Measurements from ENCODE around the gene TTR. TPM values are rescaled to one million over a fixed set of nuclear protein-coding genes. Genes with fewer than 3 reads are reported as not detected.
A peak's percentile ranks its signal among the peaks of the same experiment; 100 is the strongest.

Gene TTR
- total and polyA plus RNA-seq, 4 experiments from 2014 or later: not detected

DNA sequence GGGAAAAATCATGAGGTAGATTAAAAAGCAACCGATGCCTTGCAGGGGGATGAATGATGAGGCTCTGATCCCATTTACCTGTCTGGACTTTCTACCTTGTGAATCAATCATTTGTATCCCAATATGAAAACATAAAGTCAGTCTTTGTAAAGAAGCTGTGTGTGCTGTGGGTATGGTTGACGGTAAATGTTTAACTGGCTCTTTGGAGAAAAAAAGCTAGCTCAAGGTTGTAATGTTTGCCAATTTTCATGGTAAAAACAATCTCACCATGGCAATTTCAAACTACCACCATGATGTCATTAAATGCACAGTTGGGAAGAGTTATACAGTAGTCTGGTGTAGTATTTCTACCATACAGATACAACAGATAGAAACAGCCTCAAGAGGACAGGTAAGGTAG is 14.6 kb downstream of the TTR start:
- DNase-seq: no peak
- Mint-ChIP-seq H3K9me3 (no peaks in the 10 kb centered on the region), H3K4me1 (no peaks in the 10 kb centered on the region), H3K27me3 (peaks cover 8 to 9% of the 10 kb centered on the region in 2 donors), H3K27ac (no peak overlapping the region), H3K4me3 (no peak overlapping the region), H3K36me3 (no peaks in the 10 kb centered on the region)
- intact Hi-C loops (cut with micrococcal nuclease): no loop called here
- Histone ChIP-seq H3K27ac (ENCODE audit: low read depth, low read length) (no peak overlapping the region), H3K4me3 (ENCODE audit: low read length in 2 of 2) (no peak overlapping the region), H3K27me3 (ENCODE audit: insufficient read depth, low read length) (no peaks in the 10 kb centered on the region), H3K4me1 (ENCODE audit: insufficient read depth, low read length) (no peaks in the 10 kb centered on the region), H3K36me3 (ENCODE audit: insufficient read depth, low read length) (no peaks in the 10 kb centered on the region), H3K9me3 (ENCODE audit: control insufficient read depth in 1 of 2, low read length in 2 of 2) (no peaks in the 10 kb centered on the region)
- ChIA-PET CTCF (ENCODE audit: partially characterized antibody) (no interaction called here), POLR2A (ENCODE audit: partially characterized antibody) (no interaction called here)

DNA sequence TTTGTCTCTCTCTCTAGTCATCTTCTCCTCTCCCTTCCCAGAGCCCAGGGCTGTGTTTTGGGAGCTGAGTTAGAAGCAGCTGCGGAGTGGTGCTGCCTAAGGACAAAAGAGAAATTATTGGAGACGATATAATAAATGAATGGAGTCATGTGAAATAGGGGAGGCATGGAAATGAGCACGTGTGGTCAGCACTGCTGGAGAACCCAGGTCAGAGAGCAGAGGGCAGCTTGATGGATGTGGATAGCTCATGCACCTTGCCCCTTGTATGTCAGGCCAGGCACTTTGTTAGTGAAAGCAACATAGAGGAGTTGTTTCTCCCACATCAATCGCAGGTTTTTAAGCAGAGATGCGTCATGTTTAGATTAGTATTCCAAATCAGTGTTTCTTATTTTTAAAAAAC is 15.7 kb downstream of the TTR start:
- Mint-ChIP-seq H3K36me3 (no peaks in the 10 kb centered on the region), H3K4me1 (no peaks in the 10 kb centered on the region), H3K4me3 (no peak overlapping the region), H3K9me3 (no peaks in the 10 kb centered on the region), H3K27ac (no peak overlapping the region), H3K27me3 (peaks cover 7 to 8% of the 10 kb centered on the region in 2 donors)
- POLR2A ChIA-PET (ENCODE audit: partially characterized antibody): no interaction called here
- Histone ChIP-seq H3K27me3 (ENCODE audit: insufficient read depth, low read length) (no peaks in the 10 kb centered on the region), H3K36me3 (ENCODE audit: insufficient read depth, low read length) (no peaks in the 10 kb centered on the region), H3K27ac (ENCODE audit: low read depth, low read length) (no peak overlapping the region), H3K4me3 (ENCODE audit: low read length in 2 of 2) (no peak overlapping the region), H3K4me1 (ENCODE audit: insufficient read depth, low read length) (no peaks in the 10 kb centered on the region), H3K9me3 (ENCODE audit: control insufficient read depth in 1 of 2, low read length in 2 of 2) (no peaks in the 10 kb centered on the region)
- CTCF ChIA-PET (ENCODE audit: partially characterized antibody): no interaction called here
- intact Hi-C loops (cut with micrococcal nuclease): no loop called here
- DNase-seq: no peak

DNA sequence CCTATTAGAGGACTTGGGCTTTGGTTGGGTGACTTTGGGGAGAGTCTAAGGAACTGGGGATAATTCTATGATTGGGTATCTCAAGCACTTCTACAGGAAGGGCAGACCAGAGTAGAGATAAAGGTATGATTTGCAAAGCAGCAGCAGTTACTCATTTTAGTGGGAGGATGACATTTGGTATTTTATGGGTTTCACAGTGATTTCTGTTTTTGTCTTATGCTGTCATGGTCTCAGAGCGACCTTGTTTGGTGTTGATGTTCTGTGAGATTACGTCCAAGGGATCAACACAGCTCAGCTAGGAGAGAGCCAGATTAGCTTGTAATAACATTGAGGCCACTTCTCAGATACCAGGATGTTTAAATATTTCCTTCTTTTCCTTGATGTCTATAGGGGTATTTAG is 18.2 kb downstream of the TTR start:
- Histone ChIP-seq H3K27me3 (ENCODE audit: insufficient read depth, low read length) (no peaks in the 10 kb centered on the region), H3K4me1 (ENCODE audit: insufficient read depth, low read length) (no peaks in the 10 kb centered on the region), H3K27ac (ENCODE audit: low read depth, low read length) (no peak overlapping the region), H3K9me3 (ENCODE audit: control insufficient read depth in 1 of 2, low read length in 2 of 2) (no peaks in the 10 kb centered on the region), H3K4me3 (ENCODE audit: low read length in 2 of 2) (no peak overlapping the region), H3K36me3 (ENCODE audit: insufficient read depth, low read length) (no peaks in the 10 kb centered on the region)
- ChIA-PET POLR2A (ENCODE audit: partially characterized antibody) (no interaction called here), CTCF (ENCODE audit: partially characterized antibody) (interaction anchor here (1.4 kb wide), 1 partner anchor 10 kb away, joined by 3 read pairs; no protein-coding TSS in a partner anchor)
- H3K4me1 Mint-ChIP-seq: no peaks in the 10 kb centered on the region
- no peak for DNase-seq
- no peak overlapping the region for H3K27ac Mint-ChIP-seq
- H3K9me3 Mint-ChIP-seq: no peaks in the 10 kb centered on the region
- no peak overlapping the region for H3K4me3 Mint-ChIP-seq
- intact Hi-C loops (cut with micrococcal nuclease): no loop called here
- H3K36me3 Mint-ChIP-seq: no peaks in the 10 kb centered on the region
- H3K27me3 Mint-ChIP-seq: peaks cover 4 to 8% of the 10 kb centered on the region in 2 donors

DNA sequence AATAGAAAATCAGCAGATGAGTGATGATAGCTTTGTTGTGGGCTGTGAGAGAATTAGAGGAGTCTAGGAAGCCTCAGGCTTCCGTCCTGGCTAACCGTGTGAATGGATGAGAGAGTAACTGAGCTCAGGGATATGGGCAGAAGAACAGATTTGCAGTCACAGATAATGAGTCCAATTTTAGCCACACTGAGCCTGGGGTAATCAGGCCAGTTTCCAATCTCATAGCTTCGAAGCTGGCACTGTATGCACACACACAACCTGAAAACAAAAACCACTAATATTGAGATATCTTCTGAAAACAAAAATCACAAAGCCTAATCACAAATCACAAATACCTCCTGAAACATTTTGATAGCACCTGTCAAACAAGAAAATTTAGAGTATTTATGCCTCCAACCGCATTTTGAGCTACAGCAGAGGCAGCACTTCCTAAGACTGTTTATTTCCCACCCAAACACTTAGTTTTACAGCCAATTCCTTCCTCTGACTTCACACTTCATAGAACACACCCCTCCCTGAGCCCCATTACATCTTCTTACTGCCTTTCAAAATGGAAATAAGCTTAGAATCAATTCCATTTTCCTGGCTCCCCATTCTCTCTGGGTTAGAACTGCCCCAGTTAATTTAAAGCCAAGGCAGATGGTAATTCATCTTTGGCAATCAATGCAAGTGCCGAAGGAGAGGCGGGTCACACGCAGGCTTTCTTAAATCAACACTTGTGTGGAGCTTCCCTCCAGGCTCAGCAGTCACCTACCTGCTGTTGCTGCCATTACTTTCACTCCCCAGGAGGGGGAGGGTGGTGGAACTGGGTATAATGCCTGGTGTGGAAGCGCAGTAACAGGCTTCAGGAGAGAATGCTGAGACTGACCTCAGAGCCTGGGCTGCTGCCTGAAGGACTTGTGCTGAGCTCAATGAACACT is 18.9 kb downstream of the TTR start:
- Mint-ChIP-seq H3K4me1 (no peaks in the 10 kb centered on the region), H3K36me3 (no peaks in the 10 kb centered on the region), H3K9me3 (no peaks in the 10 kb centered on the region), H3K27me3 (peaks cover 4 to 8% of the 10 kb centered on the region in 2 donors), H3K4me3 (no peak overlapping the region), H3K27ac (peak overlapping the region in 1 of 7 donors; percentile 22)
- no peak overlapping the region for H3K4me3 ChIP-seq (ENCODE audit: low read length in 2 of 2)
- ChIA-PET CTCF (ENCODE audit: partially characterized antibody) (interaction anchor here (1.4 kb wide), 1 partner anchor 9 kb away, joined by 3 read pairs; no protein-coding TSS in a partner anchor), POLR2A (ENCODE audit: partially characterized antibody) (no interaction called here)
- no peaks in the 10 kb centered on the region for H3K4me1 ChIP-seq (ENCODE audit: insufficient read depth, low read length)
- DNase-seq: no peak
- intact Hi-C loops (cut with micrococcal nuclease): no loop called here
- no peaks in the 10 kb centered on the region for H3K27me3 ChIP-seq (ENCODE audit: insufficient read depth, low read length)
- no peaks in the 10 kb centered on the region for H3K9me3 ChIP-seq (ENCODE audit: control insufficient read depth in 1 of 2, low read length in 2 of 2)
- no peak overlapping the region for H3K27ac ChIP-seq (ENCODE audit: low read depth, low read length)
- no peaks in the 10 kb centered on the region for H3K36me3 ChIP-seq (ENCODE audit: insufficient read depth, low read length)

DNA sequence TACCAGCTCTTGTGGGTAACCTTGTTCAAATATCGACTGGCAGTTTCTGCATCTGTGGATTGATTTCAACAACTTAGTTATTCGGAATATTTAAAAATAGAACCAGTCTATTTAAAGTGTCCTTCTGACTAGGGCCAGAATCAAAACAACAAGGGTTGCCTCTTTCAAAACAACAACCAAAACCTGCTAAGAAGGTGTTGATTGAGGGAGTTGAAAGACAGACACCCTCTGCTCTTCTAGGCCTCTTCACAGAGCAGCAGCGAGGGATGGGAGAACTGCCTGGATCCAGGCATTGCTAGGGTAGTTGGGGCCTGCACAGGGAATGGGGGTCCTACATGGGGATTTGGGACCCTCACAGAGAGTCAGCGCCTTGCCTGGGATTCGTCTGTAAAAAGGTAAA is 19.8 kb downstream of the TTR start:
- no peak for DNase-seq
- Histone ChIP-seq H3K27me3 (ENCODE audit: insufficient read depth, low read length) (no peaks in the 10 kb centered on the region), H3K4me3 (ENCODE audit: low read length in 2 of 2) (no peak overlapping the region), H3K36me3 (ENCODE audit: insufficient read depth, low read length) (no peaks in the 10 kb centered on the region), H3K9me3 (ENCODE audit: control insufficient read depth in 1 of 2, low read length in 2 of 2) (no peaks in the 10 kb centered on the region), H3K27ac (ENCODE audit: low read depth, low read length) (no peak overlapping the region), H3K4me1 (ENCODE audit: insufficient read depth, low read length) (no peaks in the 10 kb centered on the region)
- H3K36me3 Mint-ChIP-seq: no peaks in the 10 kb centered on the region
- H3K9me3 Mint-ChIP-seq: no peaks in the 10 kb centered on the region
- H3K27ac Mint-ChIP-seq: no peak overlapping the region
- peaks cover 4 to 8% of the 10 kb centered on the region in 2 donors for H3K27me3 Mint-ChIP-seq
- POLR2A ChIA-PET (ENCODE audit: partially characterized antibody): no interaction called here
- H3K4me3 Mint-ChIP-seq: no peak overlapping the region
- CTCF ChIA-PET (ENCODE audit: partially characterized antibody): no interaction called here
- intact Hi-C loops (cut with micrococcal nuclease): no loop called here
- no peaks in the 10 kb centered on the region for H3K4me1 Mint-ChIP-seq

DNA sequence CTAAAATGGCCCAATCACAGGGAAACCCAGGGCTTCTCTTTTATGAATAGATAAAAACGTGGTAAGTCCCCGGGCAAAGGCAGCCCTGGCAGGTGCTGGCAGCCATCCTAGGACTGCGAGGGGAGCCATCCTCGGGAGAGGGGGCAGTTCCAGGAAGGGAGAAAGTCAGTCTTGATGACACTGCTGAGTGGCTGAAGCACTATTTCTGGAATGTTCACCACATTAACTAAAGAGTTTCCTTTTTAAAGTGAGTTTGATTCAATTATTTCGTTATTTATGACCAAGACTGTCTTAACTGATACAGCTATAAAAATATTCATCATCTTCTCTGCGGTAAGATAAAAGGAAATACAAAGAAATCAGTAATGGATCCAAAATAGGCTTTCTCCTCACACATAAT is 20.4 kb downstream of the TTR start:
- H3K4me1 ChIP-seq (ENCODE audit: insufficient read depth, low read length): no peaks in the 10 kb centered on the region
- ChIA-PET POLR2A (ENCODE audit: partially characterized antibody) (no interaction called here), CTCF (ENCODE audit: partially characterized antibody) (no interaction called here)
- H3K4me3 ChIP-seq (ENCODE audit: low read length in 2 of 2): no peak overlapping the region
- H3K27me3 Mint-ChIP-seq: peaks cover 6 to 8% of the 10 kb centered on the region in 2 donors
- H3K27me3 ChIP-seq (ENCODE audit: insufficient read depth, low read length): no peaks in the 10 kb centered on the region
- no peaks in the 10 kb centered on the region for H3K36me3 Mint-ChIP-seq
- no peaks in the 10 kb centered on the region for H3K9me3 Mint-ChIP-seq
- no peak overlapping the region for H3K27ac ChIP-seq (ENCODE audit: low read depth, low read length)
- intact Hi-C loops (cut with micrococcal nuclease): no loop called here
- DNase-seq: no peak
- H3K36me3 ChIP-seq (ENCODE audit: insufficient read depth, low read length): no peaks in the 10 kb centered on the region
- H3K4me1 Mint-ChIP-seq: no peaks in the 10 kb centered on the region
- H3K27ac Mint-ChIP-seq: no peak overlapping the region
- no peak overlapping the region for H3K4me3 Mint-ChIP-seq
- H3K9me3 ChIP-seq (ENCODE audit: control insufficient read depth in 1 of 2, low read length in 2 of 2): no peaks in the 10 kb centered on the region

DNA sequence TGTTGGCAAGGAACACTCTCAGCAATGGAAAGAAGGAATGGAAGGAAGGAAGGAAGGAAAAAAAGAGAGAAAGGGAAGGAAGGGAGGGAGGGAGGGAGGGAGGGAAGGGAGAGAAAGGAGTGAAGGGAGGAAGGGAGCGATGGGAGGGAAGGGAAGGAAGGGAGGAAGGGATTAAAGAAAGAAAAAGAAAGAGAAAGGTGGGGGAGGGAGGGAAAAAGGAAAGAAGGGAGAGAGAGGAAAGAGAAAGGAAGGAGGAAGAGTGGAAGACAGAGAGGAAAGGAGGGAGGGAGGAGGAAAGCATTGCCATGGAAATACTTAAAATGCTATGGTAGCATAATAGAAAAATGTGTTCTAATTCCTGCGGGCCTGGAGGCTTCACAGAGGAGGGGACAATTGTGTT is 22.4 kb downstream of the TTR start:
- Histone ChIP-seq H3K4me3 (ENCODE audit: low read length in 2 of 2) (no peak overlapping the region), H3K4me1 (ENCODE audit: insufficient read depth, low read length) (no peaks in the 10 kb centered on the region), H3K36me3 (ENCODE audit: insufficient read depth, low read length) (no peaks in the 10 kb centered on the region), H3K27ac (ENCODE audit: low read depth, low read length) (no peak overlapping the region), H3K9me3 (ENCODE audit: control insufficient read depth in 1 of 2, low read length in 2 of 2) (no peaks in the 10 kb centered on the region), H3K27me3 (ENCODE audit: insufficient read depth, low read length) (no peaks in the 10 kb centered on the region)
- H3K4me3 Mint-ChIP-seq: no peak overlapping the region
- CTCF ChIA-PET (ENCODE audit: partially characterized antibody): no interaction called here
- intact Hi-C loops (cut with micrococcal nuclease): no loop called here
- H3K27ac Mint-ChIP-seq: no peak overlapping the region
- no peaks in the 10 kb centered on the region for H3K4me1 Mint-ChIP-seq
- no peak for DNase-seq
- H3K36me3 Mint-ChIP-seq: no peaks in the 10 kb centered on the region
- POLR2A ChIA-PET (ENCODE audit: partially characterized antibody): no interaction called here
- H3K9me3 Mint-ChIP-seq: no peaks in the 10 kb centered on the region
- peaks cover 8 to 9% of the 10 kb centered on the region in 2 donors for H3K27me3 Mint-ChIP-seq

Data from CD4-positive, alpha-beta memory T cell (primary cell).